Activated naive CD4-positive, alpha-beta T cell treated with anti-CD3 and anti-CD28 coated beads, Interleukin-2, amount 50 U/mL, for 72 hours (primary cell): ENCODE data around the gene COQ8A. TPM values are rescaled to one million over a fixed set of nuclear protein-coding genes. Genes with fewer than 3 reads are reported as not detected.
"Not testable (repeated sequence)": the region's sequence is repeated elsewhere in the genome, so short reads cannot be mapped to it uniquely, and the experiment has no call there.

Experiments used
- ATAC-seq, 2 donors: fragments of 150-1000 bp; cut with Tn5 transposase; 2 replicates each; pipeline ENCODE4 v1.10.0; 2021; ENCODE audit warnings: mild to moderate bottlenecking in 2 of 2, moderate library complexity in 2 of 2
- DNase-seq, 2 donors: peaks; one replicate each; pipeline ENCODE4 v3.0.0; 2021 to 2022; ENCODE audit warnings: low spot score in 2 of 2
- H3K27ac Mint-ChIP-seq, 2 donors: one replicate each; pipeline ENCODE4 v1.8.0; 2022; ENCODE audit warnings: mild to moderate bottlenecking in 2 of 2, mixed read lengths in 2 of 2
- H3K36me3 Mint-ChIP-seq, 2 donors: one replicate each; pipeline ENCODE4 v1.8.0; 2022; ENCODE audit warnings: mixed read lengths in 2 of 2
- H3K9me3 Mint-ChIP-seq, 2 donors: one replicate each; pipeline ENCODE4 v1.8.0; 2022; ENCODE audit warnings: mixed read lengths in 2 of 2
- total RNA-seq, 2 donors: library from RNA; stranded (reverse); gene quantifications; one replicate each; pipeline ENCODE4 v1.2.3, GENCODE V29; 2022

Gene COQ8A
- total RNA-seq, 2 donors from 2014 or later: 20.5 to 28.1 TPM

DNA sequence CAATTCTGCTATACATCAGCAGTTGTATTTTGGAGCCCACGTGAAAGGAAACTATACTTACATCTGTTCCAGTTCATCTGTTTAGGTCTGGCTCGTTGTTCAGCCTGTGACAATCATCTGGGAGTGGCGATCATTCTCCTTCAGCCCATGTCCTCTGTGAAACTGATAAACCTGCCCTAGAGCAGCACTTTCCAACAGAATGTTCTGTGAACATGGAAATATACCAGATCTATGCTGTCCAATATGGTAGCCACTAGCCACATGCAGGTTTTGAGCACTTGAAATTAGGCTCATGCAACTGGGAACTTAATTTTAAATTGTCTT is 24.5 kb upstream of the COQ8A start:
- no peak overlapping the region for H3K27ac Mint-ChIP-seq
- ATAC-seq: no peak

DNA sequence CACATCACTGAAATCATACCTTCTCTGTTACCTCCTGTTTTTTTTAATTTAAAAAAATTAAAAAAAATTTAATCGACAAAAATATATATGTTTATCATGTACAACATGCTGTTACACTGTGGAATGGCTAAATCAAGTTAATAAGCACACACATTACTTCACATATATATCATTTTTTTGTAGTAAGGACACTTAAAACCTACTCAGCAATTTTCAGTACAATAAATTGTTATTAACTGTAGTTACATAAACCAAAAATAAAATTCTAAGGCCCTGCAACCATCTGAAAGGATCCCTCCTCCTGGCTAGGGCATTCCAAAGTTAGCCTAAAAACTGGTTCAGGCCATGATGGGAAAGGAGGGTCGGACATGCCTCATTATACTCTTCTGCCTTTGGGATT is 23.6 kb upstream of the COQ8A start:
- no peaks in the 10 kb centered on the region for H3K36me3 Mint-ChIP-seq
- DNase-seq (no peak), ATAC-seq (no peak)
- H3K27ac Mint-ChIP-seq: no peak overlapping the region
- H3K9me3 Mint-ChIP-seq: no peaks in the 10 kb centered on the region

More for the DNA sequence above, 24.5 kb upstream of the COQ8A start:
- H3K36me3 Mint-ChIP-seq: no peaks in the 10 kb centered on the region
- DNase-seq: no peak
- no peaks in the 10 kb centered on the region for H3K9me3 Mint-ChIP-seq

DNA sequence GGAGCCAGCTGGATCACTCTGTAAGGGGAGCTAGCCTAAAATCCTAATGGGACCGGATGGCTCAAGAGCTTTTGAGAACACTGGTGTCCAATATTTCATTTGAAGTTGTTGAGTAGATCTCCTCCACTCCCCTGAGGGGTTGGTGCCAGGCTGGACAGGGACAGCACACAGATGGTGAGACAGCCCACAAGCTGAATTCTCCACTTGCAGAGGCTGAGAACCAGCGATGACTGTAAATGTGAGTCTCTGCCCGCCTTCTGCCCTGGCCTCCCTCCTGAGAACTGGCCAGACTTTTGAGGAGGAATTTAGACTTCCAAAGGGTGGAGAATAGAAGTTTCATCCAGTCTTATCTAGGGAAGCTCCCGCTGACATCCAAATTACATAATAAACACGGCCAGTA is 20.5 kb upstream of the COQ8A start:
- DNase-seq: no peak
- Mint-ChIP-seq H3K9me3 (no peaks in the 10 kb centered on the region), H3K36me3 (no peaks in the 10 kb centered on the region), H3K27ac (no peak overlapping the region)
- ATAC-seq: no peak

DNA sequence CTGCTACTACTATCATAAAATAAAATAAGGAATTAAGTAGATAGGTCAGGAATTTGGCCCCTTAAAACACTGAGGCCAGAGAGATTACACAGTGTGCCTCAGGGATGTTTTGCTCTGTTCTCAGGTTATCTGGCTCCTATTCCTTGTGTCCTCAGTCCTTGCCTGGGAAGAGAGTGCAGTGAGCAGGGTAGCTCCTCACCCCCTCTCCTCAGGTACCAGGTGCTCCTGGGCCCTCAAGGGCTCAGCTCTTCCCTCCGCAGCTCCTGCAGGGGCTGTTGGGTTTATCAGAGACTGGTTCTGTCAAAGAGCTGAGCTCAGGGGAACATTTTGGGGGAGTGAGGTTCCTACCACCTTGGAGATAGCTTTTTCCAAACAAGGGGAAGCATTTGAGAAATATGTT is 20.1 kb upstream of the COQ8A start:
- DNase-seq: no peak
- Mint-ChIP-seq H3K36me3 (no peaks in the 10 kb centered on the region), H3K9me3 (no peaks in the 10 kb centered on the region), H3K27ac (no peak overlapping the region)
- no peak for ATAC-seq

DNA sequence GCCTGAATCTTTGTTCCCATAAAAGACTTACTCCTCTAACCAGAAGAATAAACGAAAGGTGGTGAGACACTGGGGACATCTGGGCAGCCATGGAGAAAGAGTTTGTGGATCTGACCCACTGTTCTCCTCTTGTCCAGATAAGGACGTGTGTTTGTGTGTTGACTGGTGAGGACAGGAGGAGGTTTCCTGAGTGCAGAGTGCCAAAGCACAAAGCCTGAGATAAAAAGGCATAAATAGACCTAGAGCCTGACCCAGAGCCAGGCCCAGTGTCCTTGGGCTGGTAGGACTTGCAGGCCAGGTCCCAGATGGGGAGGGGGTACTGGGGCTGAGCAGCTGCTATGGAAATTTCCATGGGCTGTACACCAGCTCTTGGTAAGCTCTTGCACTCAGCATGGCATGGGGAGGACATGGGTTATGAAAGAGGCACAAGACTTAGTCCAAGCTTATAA is 19.6 kb upstream of the COQ8A start:
- DNase-seq (no peak), ATAC-seq (no peak)
- no peaks in the 10 kb centered on the region for H3K9me3 Mint-ChIP-seq
- H3K27ac Mint-ChIP-seq: no peak overlapping the region
- H3K36me3 Mint-ChIP-seq: no peaks in the 10 kb centered on the region

DNA sequence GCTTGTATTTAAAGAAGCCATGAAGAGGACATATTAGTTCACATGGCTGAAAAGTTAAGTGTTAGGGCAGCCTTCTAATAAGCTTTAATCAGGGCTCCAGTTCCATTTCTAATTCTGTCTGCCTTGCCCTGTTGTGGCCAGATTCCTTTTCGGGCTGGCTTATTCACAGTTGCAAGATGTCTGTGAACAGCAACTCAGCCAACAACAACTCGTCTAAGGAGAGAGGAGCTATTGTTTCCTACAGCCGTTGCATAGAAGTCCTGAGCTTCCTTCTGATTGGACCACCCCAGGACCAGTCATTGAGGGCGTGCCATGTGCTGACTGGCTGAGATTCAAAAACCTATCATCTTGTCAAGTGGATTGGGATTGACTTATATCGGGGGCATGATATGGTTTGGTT is 18.6 kb upstream of the COQ8A start:
- H3K27ac Mint-ChIP-seq: no peak overlapping the region
- H3K9me3 Mint-ChIP-seq: no peaks in the 10 kb centered on the region
- peaks cover 0 to 1% of the 10 kb centered on the region in 2 donors for H3K36me3 Mint-ChIP-seq
- no peak for DNase-seq
- ATAC-seq: no peak

DNA sequence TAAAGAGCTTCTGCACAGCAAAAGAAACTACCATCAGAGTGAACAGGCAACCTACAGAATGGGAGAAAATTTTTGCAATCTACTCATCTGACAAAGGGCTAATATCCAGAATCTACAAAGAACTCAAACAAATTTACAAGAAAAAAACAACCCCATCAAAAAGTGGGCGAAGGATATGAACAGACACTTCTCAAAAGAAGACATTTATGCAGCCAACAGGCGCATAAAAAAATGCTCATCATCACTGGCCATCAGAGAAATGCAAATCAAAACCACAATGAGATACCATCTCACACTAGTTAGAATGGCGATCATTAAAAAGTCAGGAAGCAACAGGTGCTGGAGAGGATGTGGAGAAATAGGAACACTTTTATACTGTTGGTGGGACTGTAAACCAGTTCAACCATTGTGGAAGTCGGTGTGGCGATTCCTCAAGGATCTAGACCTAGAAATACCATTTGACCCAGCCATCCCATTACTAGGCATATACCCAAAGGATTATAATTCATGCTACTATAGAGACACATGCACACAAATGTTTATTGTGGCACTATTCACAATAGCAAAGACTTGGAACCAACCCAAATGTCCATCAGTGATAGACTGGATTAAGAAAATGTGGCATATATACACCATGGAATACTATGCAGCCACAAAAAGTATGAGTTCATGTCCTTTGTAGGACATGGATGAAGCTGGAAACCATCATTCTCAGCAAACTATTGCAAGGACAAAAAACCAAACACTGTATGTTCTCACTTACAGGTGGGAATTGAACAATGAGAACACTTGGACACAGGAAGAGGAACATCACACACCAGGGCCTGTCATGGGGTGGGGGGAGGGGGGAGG is 10.6 kb upstream of the COQ8A start:
- peaks cover under 1 to 10% of the 10 kb centered on the region in 2 donors for H3K9me3 Mint-ChIP-seq
- DNase-seq, H3K27ac Mint-ChIP-seq, ATAC-seq: not testable (repeated sequence)
- H3K36me3 Mint-ChIP-seq: peaks cover 1 to 15% of the 10 kb centered on the region in 2 donors

DNA sequence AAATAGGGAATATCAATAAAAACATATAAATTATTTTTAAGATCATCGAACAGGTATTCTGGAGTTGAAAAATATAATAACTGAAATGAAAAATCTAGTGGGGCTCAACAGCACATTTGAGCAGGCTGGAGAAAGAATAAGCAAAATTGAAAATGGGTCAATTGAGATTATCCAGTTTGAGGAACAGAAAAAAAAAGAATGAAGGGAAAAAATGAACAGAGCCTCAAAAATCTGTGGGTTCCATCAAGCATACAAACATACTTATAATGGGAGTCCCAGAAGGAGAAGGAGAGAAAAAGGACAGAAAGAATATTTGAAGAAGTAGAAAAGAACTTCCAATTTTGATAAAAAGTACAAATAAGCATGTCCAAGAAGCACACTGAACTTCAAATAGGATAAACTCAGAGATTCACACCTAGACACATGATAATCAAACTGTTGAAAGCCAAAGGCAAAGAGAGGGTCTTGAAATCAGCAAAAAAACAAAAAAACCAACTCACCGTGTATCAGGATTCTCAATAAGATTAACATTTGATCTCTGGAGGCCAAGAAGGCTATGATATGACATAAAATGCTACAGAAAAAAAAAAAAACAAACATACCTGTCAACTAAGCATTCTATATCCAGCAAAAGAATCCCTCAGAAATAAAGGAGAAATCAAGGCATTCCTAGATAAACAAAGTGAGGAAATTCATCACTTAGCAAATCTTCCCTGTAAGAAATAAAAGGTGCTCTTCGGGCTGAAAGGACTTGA is 5.4 kb upstream of the COQ8A start:
- peaks cover 8 to 10% of the 10 kb centered on the region in 2 donors for H3K9me3 Mint-ChIP-seq
- H3K27ac Mint-ChIP-seq: no peak overlapping the region
- DNase-seq (no peak), ATAC-seq (no peak)
- peaks cover 16 to 21% of the 10 kb centered on the region in 2 donors for H3K36me3 Mint-ChIP-seq

DNA sequence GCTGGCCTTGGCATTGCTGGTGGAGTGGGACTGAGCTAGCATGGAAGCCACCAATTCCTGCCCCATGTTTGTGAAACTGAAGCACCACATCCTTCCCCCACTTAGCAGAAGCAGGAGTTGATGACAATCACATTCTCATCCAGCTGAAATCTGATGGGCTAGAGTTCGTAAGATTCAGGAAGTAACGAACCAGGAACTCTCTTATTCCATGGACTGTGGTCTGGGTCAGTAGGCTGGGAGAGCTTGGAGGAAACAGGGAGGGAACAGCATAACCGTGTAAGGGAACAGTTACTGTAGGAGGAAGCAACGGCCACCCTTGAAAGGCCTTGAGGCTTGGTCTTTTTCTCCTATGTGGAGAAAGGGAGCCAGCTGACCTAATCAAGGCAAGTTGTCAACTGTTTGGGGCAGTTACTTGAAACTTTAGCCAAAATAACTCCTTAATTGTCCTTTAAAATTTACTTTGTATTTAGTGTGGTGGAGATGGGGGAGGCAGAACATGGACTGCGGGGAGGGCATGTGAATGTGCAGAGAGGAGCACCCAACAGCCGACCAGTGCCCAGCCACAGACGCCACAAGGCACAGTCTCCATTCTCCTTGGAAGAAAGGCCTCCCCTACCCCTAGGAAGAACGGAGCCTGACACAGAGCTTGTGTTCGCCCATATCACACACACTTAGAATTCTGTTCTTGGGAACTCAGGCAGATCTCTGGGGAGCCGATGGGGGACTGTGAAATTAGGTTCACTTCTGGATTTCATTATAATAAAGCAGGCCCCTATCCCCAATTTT is 2.0 kb upstream of the COQ8A start:
- Mint-ChIP-seq H3K27ac (peak overlapping the region; percentile 34 to 99), H3K36me3 (peaks cover 16 to 27% of the 10 kb centered on the region in 2 donors), H3K9me3 (peaks cover 8% of the 10 kb centered on the region in 2 donors)
- ATAC-seq (no peak), DNase-seq (no peak)

DNA sequence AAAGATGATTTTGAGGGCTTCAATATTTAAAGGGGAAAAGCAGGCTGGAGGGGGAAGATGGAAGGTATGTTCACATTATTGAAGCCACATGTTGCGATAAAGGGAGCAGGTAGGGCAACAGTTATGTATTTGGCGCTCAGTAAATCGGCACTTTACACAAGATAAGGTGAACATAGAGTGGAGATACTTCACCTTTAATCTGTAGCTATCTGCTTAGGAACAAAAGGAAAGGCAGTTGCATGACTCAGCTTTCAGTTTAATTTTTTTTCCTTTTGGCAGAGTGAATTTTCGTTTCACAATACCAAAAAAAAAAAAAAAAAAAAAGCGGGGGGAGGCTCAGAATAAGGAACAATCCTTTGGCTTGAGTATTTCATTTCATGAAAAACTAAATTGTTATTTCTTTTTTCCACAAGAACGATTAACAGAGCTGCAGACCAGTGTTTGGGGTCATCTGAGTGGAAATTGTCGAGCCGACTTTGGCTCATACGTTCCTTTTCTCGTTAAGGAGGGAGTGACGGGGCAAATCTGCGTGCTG is 1.1 kb upstream of the COQ8A start:
- Mint-ChIP-seq H3K27ac (peak overlapping the region; percentile 97 to 99), H3K36me3 (peaks cover 16 to 27% of the 10 kb centered on the region in 2 donors), H3K9me3 (peaks cover 8% of the 10 kb centered on the region in 2 donors)
- no peak for ATAC-seq
- DNase-seq: no peak

DNA sequence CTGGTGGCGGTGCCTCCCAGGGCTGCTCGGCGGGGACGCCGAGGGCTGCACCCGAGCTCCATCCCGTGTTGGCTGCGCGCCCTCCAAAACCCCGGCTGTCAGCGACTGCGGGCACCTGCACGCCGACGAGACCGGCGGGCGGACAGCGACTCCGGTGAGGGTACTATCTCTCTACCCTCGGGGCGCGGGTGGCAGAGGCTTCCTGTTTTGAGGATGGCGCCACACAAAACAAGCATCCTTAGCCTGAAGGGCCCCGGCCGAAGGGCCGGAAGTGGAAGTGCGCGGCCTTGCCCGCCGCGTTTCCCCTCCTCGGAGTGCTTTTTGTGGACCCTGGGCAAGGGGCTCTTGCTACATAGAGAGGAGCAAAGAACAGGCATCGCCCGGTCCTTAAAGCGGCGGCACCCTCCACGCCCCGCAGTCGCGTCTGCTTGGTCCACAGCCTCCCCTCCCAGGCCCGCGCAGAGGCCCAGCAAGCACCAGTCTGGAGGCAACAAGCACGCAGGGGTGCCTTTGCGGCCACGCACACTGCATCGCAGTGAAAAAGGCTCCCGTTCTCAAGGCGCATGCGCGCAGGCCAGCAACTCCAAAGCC is 561 bp upstream of the COQ8A start:
- Mint-ChIP-seq H3K9me3 (peaks cover 7 to 8% of the 10 kb centered on the region in 2 donors), H3K27ac (peak overlapping the region; percentile 93 to 99), H3K36me3 (peaks cover 12 to 26% of the 10 kb centered on the region in 2 donors)
- DNase-seq (no peak), ATAC-seq (peak; percentile 28 to 36)

DNA sequence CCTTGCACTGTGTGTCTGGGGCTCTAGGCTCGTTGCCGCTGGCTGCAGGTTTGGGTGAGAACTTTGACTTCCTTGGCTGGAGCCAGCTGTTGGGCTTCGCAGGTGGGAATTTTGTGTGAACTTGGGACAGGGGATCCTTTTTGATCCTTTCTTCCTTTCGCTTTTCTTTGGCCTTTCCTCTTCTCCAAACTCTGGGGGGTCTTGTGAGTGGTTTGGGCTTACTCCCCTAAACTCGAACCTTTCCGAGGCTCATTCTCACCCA is 643 bp downstream of the COQ8A start:
- no peak for ATAC-seq
- peak overlapping the region; percentile 55 to 99 for H3K27ac Mint-ChIP-seq
- peaks cover 0 to 15% of the 10 kb centered on the region in 2 donors for H3K36me3 Mint-ChIP-seq
- no peaks in the 10 kb centered on the region for H3K9me3 Mint-ChIP-seq
- DNase-seq: no peak

DNA sequence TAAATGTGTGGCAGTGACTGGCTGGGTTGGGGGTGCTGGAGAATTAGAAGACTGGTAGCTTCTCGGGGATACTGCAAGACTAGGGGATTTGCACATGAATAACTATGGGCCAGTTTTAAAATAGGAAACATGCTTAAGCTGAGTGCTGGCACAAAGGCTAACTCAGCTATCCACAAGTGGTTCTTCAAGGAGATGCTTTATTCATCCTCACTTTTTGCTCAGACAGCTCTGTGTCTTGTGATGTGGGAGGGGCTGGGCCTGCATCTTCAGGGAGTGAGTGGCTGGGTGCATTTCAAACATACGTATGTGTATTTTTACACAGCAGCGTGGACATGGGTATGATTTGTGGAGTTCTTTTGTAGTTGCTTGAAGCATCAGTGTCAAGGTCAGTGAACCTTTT is 2.3 kb downstream of the COQ8A start:
- Mint-ChIP-seq H3K27ac (peak overlapping the region in 1 of 2 donors; percentile 18), H3K36me3 (peaks cover 0 to 15% of the 10 kb centered on the region in 2 donors), H3K9me3 (no peaks in the 10 kb centered on the region)
- no peak for ATAC-seq
- DNase-seq: no peak

DNA sequence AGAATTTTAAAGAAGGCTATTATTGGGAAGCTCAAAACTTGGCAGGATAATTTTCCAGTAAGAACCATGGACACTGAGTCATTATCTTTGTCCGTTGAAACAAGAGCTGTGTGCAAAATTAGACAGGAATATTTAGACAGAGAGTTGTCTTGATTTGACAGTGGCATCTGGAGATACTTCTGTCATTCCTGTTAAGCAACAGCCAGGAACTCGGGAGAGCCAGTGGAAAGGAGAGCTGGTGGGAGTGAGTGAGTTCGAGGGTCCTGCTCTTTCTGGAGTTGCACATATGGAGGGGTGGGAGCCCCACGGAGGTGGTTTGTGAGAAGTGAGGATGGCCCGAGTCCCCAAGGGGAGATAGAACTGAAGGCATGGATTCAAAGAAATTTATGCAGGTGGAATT is 3.1 kb downstream of the COQ8A start:
- ATAC-seq (no peak), DNase-seq (no peak)
- Mint-ChIP-seq H3K36me3 (peaks cover 0 to 15% of the 10 kb centered on the region in 2 donors), H3K27ac (peak overlapping the region; percentile 18 to 63), H3K9me3 (no peaks in the 10 kb centered on the region)

DNA sequence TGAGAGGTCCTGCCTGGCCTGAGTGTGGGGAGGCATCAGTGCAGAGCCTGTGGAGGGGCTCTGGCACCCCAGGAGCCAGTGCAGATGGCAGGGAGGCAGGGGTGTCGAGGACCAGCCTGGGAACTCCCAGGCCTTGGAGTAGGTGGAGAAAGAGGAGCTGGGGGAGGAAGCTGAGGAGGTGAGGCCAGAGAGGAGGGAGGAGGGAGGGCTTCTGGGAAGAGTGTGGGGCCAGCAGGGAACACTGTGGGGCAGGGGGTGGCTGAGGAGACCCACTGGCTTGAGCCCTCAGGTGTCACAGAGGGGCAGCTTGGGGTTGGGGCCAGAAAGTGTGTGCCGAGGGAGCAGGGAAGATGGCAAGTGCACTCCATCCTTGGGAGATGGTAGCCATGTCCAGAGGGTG is 3.8 kb downstream of the COQ8A start:
- Mint-ChIP-seq H3K36me3 (peaks cover 0 to 14% of the 10 kb centered on the region in 2 donors), H3K9me3 (no peaks in the 10 kb centered on the region), H3K27ac (peak overlapping the region; percentile 35 to 69)
- ATAC-seq (no peak), DNase-seq (no peak)

DNA sequence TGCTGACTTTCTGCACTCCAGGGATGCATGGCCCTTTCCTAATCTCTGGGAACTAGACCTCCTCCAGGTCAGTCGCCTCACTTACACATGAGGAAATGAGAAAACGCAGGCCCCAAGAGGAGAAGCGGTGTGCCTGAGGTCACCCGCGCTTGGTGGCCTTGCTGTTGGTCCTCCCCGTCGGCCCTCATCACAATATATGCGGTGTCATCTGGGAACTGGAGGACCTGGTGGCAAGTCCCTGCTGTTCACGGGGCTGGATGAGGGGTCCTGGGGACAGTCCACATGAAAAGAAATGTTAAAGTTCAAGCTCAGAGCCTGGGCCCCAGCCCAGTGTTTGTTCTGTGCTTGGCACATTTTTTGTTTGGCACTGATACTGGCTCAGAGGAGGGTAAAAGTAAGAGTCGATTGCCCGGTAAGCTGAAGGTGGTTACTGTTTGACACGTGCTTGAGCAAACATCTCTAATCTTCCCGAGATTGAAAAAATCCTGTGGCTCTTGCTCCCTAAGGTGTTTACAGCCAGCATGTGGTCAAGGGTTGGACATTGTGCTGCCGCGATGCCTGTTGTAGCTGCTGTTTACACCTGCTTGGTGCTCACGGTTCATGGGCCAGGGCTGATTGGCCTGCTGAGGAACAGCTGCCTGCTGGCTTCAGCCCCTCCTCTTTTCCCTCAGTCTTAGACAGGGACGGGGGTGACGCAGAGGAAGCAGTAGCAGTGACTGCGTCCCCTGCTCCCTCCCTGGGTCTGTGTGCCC is 5.2 kb downstream of the COQ8A start:
- H3K36me3 Mint-ChIP-seq: peaks cover 0 to 6% of the 10 kb centered on the region in 2 donors

More for the DNA sequence above, 5.2 kb downstream of the COQ8A start:
- DNase-seq (no peak), ATAC-seq (no peak)
- Mint-ChIP-seq H3K9me3 (no peaks in the 10 kb centered on the region), H3K27ac (peak overlapping the region; percentile 29 to 73)
